Panc1 (cell line): ENCODE data around the gene UBAC2.

Source experiments
- CTCF ChIP-seq: fragments of 450-650 bp; IDR thresholded peaks from 2 replicates; pipeline ENCODE4 v1.5.1; 2017; ENCODE audit warnings: mild to moderate bottlenecking
- POLR2AphosphoS5 ChIP-seq: IDR thresholded peaks from 2 replicates; pipeline ENCODE4 v1.6.1; 2012; ENCODE audit warnings: mild to moderate bottlenecking, low read depth, low read length, moderate library complexity
- TCF7L2 ChIP-seq: IDR thresholded peaks from 2 replicates; pipeline ENCODE4 v1.6.1; 2011; ENCODE audit warnings: mild to moderate bottlenecking, low read depth, low read length, inconsistent platforms
- TF ChIP-seq, protein P1 (sequence below), 2 experiments: IDR thresholded peaks; 2 replicates each; pipeline ENCODE4 v1.6.1; 2011 to 2012; ENCODE audit warnings: low read depth in 2 of 2, control low read depth in 1 of 2, low read length in 1 of 2, mild to moderate bottlenecking in 1 of 2, moderate library complexity in 1 of 2; ENCODE audit not compliant: insufficient read depth in 1 of 2

DNA sequence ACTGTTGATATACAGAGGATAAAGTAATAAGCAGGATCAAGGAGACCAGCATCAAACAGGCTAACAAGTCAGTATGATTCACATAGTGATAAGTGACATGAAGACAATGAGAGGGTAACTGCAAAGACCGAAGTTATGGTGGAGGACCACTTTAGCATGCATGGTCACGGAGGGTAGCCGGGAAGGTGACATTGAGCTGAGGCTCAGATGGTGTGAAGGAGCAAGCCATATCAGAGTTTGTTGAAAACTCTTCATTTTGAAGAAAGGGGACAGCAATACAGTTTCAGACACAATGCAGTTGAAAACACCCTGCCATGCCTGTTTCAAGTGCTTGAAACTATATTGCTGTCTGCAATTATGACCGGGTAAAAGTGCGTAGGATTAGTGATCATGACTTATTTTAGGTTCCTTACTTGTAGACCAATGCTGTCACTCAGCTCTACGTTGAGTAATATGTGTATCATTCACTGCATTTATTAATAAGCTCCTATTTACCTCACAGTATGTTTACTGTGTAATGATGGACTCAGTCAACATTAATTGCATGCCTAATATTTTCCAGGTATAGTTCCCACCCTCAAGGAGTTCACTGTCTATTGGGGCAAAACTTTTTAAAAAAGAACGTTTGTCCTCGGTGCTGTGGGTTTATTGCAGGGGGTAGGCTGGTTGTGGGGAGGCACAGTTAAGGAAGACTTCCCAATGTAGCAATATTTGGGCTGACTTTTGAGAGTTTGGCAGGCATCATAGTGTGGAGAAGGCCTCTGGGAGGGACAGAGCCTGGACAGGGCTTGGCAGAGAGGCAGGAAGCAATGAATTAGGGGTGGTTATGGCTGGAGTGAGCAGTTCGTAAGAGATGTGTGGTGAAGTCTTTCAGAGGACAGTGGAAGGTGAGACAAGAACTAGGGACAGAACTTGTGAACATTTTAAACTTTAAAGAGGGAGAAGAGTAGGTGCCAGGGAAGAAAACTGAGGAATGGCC lies 3.2 kb downstream of the UBAC2 start:
- no peak for TF ChIP-seq TCF7L2
- no peak for TF ChIP-seq CTCF
- TF ChIP-seq, protein P1, sequence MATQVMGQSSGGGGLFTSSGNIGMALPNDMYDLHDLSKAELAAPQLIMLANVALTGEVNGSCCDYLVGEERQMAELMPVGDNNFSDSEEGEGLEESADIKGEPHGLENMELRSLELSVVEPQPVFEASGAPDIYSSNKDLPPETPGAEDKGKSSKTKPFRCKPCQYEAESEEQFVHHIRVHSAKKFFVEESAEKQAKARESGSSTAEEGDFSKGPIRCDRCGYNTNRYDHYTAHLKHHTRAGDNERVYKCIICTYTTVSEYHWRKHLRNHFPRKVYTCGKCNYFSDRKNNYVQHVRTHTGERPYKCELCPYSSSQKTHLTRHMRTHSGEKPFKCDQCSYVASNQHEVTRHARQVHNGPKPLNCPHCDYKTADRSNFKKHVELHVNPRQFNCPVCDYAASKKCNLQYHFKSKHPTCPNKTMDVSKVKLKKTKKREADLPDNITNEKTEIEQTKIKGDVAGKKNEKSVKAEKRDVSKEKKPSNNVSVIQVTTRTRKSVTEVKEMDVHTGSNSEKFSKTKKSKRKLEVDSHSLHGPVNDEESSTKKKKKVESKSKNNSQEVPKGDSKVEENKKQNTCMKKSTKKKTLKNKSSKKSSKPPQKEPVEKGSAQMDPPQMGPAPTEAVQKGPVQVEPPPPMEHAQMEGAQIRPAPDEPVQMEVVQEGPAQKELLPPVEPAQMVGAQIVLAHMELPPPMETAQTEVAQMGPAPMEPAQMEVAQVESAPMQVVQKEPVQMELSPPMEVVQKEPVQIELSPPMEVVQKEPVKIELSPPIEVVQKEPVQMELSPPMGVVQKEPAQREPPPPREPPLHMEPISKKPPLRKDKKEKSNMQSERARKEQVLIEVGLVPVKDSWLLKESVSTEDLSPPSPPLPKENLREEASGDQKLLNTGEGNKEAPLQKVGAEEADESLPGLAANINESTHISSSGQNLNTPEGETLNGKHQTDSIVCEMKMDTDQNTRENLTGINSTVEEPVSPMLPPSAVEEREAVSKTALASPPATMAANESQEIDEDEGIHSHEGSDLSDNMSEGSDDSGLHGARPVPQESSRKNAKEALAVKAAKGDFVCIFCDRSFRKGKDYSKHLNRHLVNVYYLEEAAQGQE (IDR thresholded peaks at IDR 0.05; ENCODE audit: insufficient read depth in 1 of 2, low read depth in 2 of 2, low read length in 1 of 2): no peak
- no peak for TF ChIP-seq POLR2AphosphoS5
